G401.6 (cell line): ENCODE results near the gene SKIDA1.

ENCODE experiments used
- FAIRE-seq: peaks from 2 replicates; lab custom pipeline; 2012; peaks lifted over from hg19 to GRCh38; lab: Jason Lieb, UNC

The SKIDA1 gene

GRCh38 chr10:21501731-21502347 is 23.6 kb downstream of the SKIDA1 start:
- no peak for FAIRE-seq

DNA sequence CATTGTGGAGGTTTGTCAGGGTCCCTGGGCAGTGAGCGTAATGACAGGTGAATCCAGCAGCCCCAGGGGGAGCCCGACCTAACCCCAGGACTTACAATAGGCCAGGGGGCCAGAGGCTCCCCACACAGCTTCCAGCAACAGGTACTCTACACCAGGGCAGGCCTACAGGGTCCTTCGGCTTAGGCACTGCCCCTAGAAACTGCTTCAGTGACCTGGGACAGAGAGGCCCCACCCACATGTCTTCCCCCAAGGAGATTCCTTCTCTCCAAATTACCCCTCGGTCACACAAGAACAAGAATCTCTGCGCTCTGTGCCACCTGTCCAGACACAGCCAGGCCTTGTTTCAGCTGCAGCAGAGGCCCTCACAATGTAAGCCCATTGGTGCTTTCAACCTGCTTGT is 24.4 kb downstream of the SKIDA1 start:
- FAIRE-seq, result no peak

- no peak for FAIRE-seq
These were observed 24.9 kb downstream of the SKIDA1 start for GRCh38 chr10:21500578-21500910.

DNA sequence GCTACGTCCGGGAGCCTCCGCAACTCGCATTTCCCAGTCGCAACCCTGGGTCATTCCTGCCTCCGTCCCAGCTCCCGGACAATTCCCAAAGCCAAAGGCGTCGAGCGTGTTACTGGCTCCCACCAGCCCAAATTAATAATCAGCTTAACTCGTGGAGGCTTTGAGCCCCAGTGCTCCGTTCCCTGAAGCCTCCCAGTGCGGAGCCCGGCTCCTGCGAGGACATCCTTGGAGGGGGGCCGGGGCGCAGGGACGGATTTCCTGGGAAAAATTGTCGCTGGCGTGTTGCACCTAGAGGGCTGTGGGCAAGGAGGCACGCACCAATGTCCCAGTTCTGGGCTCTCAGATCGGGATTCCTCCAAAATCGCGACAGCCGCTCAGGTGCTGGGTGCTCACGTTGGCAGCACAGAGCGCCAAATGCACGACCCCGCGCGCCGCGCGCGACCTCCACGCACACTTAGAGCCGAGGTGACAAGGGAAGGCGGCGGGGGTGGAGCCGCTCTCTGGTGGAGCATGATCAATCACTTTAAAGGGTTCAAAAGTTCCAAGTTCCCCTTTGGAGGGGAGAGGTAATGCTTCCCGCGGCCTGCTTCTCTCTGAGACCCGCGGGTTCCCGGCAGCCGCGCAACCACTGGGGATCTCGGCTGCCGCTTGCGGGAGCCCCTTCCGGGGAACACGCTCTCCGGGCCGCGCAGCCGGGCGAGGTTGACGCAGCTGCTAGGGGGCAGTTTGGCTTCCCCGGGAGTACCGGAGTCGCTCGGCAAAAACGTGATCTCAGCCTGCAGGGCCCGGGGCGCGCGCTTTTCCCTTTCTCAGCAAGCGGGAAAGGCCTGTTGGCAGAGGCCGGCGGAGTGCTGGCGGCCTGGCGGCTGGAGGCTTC is 25.5 kb downstream of the SKIDA1 start:
- no peak for FAIRE-seq

- no peak for FAIRE-seq
These were observed 26.5 kb downstream of the SKIDA1 start for GRCh38 chr10:21498986-21499385.

GRCh38 chr10:21498377-21498776 is 27.1 kb downstream of the SKIDA1 start:
- no peak for FAIRE-seq

DNA sequence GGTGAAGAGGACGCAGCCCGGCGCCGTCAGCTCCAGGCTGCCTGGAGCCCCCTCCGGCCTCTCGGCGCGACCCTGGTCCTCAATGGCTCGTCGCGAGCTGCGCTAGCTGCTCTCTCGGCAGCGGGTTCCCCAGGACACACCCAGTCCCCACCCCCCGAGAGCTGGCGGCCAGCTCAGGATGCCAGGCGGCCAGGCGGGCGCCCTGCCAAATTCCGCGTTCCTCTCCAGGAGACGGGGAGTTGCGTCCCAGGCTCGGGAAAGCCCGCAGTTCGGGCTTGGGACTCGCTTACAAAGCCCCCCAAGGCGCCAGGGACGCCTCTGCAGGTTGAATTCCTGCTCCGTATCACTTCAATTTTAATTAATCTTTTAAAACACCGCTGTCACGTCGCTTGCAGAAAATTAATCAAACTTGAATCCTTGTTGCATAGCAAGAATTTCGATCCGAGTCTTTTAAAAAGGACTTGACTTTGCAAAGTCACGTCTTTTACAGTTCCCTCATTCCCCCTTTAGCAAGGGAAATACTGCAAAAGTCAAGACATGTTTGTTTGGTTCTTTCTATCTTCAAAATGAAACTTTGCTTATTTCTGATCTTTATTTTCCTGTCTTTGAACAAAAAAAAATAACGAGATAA is 28.2 kb downstream of the SKIDA1 start:
- peak; percentile 81 for FAIRE-seq

GRCh38 chr10:21496343-21497176 is 28.9 kb downstream of the SKIDA1 start:
- FAIRE-seq, result no peak

- FAIRE-seq, result peak; percentile 31
These were observed 29.6 kb downstream of the SKIDA1 start for GRCh38 chr10:21495752-21496342.

DNA sequence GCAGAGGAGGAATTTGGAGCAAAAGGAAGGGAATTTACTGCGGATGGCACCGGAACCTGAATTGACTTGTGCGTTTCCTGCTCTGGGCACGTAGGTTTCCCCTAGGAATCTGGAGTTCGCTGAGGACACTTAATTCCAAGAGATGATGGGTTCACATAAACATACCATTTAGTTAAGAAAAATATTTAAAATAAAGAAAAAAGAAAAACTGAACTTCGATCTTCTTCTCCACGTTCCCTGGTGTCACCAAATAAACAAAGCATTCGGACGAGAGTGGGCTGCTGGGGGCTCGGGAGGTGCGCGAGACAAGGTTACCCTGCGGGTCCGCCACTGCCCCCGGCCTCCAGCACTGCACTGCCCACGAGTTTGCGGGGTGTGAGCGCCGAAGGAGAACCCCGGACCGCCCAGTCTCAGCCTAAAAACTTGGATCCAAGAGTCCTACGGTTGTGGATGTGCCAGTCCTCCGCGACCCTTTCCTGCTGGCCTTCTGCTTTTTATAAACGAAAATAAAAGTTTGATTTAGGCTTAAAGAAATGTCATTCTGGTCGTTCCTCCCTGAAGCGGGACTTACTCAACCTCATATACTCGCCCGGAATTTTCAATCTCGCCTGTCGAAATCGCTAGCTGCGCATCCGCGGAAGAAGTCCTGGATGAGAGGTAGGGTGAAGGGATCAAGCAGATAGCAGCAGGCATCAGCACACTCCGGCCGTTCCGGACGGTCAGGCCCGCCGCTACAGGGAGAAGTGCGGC is 30.3 kb downstream of the SKIDA1 start:
- no peak for FAIRE-seq

DNA sequence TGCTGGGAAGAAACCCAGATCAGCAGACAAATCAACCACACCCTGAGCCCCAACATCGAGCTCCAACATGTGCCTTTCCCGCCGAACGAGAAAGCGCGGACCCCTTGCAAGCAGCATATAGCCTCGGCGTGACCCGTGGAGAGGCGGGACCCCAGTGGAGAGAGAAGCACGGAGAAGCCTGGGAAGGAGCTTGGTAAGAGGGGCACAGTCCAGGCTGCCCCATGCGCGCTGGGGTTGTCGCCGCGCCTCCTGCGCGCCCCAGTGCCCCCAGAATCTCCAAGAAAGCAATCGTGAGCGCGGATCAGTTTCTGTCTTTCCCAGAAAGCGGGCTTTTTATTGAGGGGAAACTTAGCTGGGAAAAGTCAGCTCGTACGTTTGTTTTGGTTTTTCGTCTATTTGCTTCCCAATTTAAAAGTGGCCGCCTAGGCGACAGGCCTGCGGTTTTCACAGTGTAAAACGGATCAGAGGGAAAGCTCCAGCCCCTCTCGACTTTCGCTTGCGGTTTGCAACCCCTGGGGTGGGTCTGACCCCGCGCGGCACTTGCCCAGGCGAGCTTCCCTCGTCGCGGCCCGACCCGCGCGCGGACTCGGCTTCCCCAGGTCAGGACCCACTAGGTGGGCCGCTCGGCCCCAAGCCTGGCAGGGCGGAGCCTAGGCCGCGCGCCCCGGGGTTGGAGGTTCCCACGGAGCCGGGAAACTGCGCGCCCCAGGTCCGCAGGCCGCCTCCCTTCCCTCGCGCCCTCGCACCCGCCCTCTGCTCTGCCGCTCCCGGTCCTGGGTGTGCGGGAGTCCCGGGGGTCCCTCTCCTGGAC is 31.1 kb downstream of the SKIDA1 start:
- peak; percentile 55 for FAIRE-seq

DNA sequence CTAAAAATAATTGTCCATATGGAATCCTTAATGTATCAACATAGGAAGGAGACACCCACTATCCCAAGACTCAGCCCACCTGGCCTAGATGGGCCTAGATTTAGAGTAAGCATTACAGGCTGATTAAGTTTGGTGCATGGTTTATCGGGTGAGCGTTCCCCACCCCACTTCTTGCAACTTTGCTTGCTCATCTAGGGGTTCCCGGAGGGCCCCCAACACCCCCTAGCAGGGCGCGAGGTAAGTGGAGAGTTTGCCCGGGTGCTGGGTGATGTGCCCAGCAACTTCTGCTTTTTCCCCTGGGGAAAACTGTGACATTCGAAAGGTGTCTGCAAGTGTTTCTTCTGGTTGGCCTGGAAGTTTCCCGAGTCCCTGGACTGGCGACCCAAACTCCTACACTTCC is 31.7 kb downstream of the SKIDA1 start:
- FAIRE-seq, result no peak

DNA sequence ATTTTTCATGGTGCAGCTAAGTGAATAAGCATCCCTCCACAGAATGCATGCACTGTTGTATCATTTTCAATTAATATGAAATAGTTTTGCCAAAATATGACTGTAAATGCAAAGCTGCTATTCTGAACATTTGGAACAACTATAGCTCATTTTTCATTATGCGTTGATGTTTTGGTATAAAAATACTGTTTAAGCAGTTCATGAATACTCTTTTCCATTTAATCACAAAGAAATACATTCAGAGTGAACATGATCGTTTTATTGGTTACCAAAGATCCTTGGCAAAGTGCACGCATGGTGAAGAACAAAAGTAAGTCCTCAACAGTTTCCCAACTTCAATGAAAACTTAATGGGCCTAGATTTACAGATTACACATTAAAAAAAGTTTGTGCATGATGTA is 33.1 kb downstream of the SKIDA1 start:
- no peak for FAIRE-seq

- no peak for FAIRE-seq
These were observed 34.8 kb downstream of the SKIDA1 start for GRCh38 chr10:21490711-21491105.

DNA sequence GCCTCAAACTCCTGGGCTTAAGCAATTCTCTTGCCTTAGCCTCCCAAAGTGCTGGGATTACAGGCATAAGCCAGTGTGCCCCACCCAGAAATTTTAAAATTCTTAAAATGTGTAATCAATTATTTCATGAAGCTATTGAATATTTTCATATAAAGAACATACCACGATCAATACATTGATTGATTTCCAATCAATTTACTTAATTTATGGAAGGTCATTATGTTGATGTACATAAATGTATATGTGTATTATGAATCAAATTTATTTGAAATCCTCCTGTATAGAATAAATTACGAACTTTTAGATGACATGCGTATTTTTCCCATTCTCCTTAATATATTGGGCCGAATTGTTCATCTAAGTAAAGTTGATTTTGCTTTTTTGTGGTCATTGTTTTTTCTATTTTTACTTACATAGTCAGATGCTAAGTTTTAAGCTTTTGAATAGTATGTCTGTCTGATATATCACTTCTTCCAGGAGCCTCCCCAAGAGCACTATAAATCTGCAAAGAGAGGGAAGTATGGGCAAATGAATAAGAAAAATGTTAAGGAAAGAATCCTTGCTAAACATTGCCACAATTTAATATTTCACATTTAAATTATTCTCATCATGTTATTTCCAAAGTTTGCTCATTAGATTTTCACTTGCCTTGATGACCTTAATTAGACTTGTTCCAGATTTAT is 35.3 kb downstream of the SKIDA1 start:
- peak; percentile 73 for FAIRE-seq

DNA sequence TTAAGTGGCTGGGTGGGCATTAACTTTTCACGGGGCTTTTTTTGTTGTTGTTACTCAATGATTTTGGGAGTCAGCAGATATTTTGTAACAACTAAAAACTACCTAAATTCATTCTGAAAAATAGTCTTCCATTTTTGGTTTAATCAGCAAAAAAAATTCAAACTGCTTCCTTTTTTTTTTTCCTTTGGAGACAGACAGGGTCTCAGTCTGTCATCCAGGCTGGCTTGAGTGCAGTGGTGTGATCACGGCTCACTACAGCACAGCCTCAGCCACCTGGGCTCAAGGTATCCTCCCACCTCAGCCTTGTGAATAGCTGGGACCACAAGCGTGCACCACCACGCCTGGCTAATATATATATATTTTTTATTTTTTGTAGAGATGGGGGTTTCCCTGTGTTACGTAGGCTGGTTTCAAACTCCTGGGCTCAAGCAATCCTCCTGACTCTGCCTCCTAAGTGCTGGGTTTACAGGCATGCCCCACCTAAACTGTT is 36.5 kb downstream of the SKIDA1 start:
- no peak for FAIRE-seq

DNA sequence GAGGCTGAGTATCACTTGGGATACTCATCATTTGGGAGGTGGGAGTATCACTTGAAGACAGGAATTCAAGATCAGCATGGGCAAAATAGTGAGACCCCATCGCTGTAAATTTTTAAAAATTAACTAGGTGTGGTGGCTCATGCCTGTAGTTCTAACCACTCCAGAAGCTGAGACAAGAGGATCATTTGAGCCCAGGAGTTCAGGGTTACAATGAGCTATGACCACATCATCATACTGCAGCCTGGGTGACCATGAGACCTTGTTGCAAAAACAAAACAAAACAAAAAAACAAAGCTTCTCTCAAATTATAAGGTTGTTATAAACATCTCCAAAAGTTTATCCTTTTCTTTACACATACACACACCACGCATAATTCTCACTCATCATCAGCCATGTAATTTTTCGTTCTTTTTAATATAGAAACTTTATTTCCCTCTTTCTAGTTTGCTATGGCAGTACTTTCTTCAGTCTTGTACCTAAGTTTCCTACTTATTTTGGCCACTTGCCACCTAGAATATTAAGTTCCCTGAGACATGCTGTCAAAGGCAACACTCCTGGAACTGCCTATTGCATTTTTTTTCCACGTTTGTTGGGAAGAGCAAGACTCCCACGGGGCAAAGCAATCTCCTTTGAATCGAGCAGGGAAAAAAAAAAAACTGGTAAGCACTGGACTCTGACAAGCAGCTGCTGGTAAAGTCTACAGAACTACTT is 37.1 kb downstream of the SKIDA1 start:
- peak; percentile 76 for FAIRE-seq

DNA sequence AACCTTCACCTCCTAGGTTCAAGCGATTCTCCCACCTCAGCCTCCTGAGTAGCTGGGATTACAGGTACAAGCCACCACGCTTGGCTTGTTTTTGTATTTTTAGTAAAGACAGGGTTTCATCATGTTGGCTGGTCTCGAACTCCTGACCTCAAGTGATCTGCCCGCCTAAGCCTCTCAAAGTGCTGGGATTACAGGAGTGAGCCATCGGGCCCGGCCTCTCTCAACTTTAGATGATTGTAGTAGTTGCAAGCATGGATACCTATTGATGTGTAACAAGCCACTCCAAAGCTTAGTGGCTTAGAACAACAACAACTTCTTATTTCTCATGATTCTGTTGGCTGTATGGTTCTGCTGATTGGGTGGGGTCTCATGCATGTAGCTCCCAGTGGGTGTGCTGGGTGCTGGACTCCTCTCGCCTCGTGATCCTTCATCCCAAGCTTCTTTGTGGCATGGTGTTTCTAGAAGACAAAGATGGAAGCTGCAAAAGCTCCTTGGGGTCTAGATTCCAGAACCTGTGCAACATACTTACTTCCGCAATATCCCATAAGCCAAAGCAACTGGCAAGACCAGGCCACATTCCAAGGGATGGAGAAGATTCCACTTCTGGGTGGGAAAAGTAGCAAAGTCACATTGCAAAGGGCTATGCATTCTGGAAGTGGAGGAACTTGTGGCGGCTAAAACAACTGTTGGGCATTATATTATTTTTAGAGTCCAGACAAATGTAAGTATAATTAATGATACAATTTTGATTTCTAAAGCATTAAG is 37.9 kb downstream of the SKIDA1 start:
- no peak for FAIRE-seq
